ENCODE measurements around the gene NEMP2.
A peak's percentile ranks its signal among the peaks of the same experiment; 100 is the strongest.

NEMP2 gene

DNA sequence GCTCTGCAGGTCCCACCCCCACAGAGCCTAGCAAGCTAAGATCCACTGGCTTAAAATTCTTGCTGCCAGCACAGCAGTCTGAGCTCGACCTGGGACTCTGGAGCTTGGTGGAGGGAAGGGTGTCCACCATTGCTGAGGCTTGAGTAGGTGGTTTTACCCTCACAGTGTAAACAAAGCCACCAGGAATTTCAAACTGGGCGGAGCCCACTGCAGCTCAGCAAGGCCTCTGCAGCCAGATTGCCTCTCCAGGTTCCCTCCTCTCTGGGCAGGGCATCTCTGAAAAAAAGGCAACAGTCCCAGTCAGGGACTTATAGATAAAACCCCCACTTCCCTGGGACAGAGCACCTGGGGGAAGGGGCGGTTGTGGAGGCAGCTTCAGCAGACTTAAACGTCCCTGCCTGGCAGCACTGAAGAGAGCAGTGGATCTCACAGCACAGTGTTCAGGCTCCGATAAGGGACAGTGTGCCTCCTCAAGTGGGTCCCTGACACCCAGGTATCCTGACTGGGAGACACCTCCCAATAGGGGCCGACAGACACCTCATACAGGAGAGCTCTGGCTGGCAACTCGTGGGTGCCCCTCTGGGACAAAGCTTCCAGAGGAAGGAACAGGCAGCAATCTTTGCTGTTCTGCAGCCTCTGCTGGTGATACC, 20.0 kb upstream of the NEMP2 start:
- DNase-seq (ENCODE audit: low read depth in 1 of 2, low spot score in 1 of 2) = no peak

DNA sequence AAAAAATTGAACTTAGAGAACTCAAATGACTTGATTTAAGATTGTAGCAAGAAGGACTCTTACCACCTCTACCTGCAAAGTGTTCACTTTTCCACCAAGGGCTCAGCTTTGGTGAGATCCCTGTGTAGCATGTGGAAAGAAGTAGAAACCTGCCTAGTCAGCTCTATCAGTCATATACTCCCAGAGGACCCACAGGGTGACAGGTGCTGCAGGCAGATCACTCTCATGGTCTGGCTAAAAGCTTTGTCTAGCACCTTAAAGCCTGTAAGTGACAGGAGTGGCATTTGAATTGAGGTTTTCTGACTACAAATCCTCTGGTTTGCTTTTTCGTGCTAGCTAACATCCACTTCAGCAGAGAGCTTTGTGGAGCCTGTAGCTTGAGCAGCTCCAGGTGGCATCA, 18.7 kb upstream of the NEMP2 start:
- DNase-seq (ENCODE audit: low read depth in 1 of 2, low spot score in 1 of 2) = no peak

DNA sequence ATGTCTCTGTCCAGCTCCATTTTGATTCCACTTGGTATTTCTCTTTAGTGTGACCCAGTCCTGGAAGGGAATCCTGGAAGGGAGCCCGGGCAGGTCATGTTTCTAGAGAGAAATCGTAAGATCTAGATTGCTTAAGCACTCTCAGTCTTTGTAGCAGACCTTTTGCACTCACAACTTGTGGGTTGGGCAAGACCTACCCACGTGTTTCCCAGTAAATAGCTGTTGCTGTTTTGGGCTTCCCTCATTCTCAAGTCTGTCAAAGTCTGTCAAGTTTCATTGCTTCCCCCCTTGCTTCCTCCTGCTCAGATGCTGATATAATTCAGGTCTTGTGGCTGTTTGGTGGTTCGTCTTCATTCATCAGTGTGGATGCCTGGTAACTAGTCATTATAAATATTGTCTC, 17.4 kb upstream of the NEMP2 start:
- no peak for DNase-seq (ENCODE audit: low read depth in 1 of 2, low spot score in 1 of 2)

DNA sequence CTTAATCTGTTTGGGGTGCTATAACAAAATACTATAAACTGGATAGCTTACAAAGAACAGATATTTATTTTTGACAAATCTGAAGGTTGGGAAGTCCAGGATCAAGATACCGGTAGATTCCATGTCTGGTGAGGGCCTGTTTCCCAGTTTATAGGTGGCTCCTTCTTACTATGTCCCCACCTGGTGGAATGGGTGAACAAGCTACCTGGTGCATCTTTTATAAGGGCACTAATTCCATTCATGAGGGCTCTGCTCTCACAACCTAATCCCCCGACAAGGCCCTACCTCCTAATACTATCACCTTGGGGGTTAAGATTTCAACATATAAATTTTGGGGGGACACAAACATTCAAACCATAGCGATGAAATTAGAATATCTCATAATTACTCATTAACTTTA, 15.6 kb upstream of the NEMP2 start:
- no peak for DNase-seq (ENCODE audit: low read depth in 1 of 2, low spot score in 1 of 2)

DNA sequence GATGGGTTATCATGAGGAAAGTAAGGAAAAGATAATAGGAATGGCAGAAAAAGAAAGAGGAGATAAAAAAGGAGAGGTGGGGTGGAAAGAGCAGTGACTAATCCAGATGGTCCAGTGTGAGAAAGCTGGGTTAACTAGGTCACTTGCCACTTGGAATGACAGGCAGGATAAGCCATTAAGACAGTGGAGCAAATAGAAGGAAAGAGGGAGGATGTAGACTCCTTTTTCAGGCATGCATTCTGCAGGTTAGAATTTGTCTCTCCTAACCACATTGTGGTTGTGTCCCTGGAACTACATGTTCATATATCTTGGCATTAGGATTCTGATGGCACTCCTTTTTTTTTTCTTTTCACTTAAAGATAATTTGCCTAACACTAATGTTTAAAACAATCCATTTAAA, 13.4 kb upstream of the NEMP2 start:
- DNase-seq (ENCODE audit: low read depth in 1 of 2, low spot score in 1 of 2) = no peak

DNA sequence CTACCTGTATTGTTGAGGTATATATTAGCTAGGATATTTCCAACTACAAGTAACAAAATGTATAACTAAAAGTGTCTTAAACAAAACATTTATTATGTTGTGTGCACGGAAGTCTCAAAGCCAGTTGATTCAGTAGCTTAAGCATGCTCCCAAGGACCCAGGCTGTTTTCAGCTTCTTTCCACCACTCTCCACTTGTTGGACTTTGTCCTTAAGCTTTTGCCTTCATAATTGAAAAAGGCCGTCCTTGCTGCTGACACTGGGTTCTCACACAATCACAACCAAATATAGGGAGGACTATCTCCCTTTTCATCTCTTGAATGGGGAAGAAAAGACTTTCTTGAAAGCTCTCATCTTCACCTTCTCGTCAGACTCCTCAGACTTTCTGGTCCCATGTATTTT, 12.2 kb upstream of the NEMP2 start:
- DNase-seq (ENCODE audit: low read depth in 1 of 2, low spot score in 1 of 2) = no peak

DNA sequence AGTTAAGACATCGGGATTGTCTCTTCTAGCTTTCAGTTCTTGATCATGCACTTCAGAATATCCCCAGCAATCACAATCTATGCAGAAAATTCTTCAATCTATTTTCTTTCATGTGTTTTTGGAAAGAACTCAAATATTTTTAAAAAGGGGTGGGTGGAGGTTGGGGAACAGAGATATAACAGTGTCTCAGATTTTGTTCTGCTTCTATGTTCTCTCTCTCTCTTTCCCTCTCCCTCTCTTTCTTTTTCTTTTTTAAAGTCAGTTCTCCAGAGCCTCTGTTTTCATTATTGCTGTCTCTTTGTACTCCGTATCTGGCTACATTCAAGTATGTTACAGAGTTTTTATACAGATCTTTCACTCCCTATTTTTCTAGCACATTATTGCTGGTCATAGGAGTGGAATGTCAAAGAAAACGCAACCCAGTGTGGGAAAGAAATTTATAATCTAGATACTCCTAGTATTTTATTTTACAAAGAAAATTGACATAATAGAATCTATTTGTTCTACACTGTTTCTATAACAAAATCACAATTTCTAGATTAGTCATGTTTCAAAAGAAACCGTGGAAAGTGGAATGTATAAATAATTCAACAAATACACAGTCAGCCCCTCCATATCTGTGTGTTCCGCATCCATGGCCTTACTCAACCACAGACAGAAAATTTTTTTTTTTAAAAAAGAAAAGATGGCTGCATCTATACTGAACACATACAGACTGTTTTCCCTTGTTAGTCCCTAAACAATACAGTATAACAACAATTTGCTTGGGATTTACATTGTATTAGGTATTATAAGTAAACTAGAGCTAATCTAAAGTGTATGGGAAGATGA, 11.2 kb upstream of the NEMP2 start:
- no peak for DNase-seq (ENCODE audit: low read depth in 1 of 2, low spot score in 1 of 2)

DNA sequence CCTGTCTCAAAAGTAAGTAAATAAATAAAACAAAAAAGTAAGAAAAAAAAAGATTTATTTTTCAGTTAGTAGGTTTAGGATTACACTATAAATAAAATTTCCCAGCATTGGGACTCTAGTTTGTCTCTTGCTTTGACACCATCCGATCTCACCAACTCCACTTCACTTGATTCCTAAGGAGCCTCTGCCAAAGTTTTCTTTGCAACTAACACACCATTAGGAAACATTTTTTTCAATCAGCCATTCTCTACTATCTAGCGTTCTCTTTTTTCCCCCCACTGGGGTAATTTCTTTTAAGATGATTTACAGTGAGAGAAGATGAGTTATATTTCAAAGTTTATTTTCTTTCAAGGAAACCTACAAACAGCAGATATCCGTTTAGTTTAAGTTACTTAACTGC, 10.6 kb upstream of the NEMP2 start:
- DNase-seq (ENCODE audit: low read depth in 1 of 2, low spot score in 1 of 2) = no peak

DNA sequence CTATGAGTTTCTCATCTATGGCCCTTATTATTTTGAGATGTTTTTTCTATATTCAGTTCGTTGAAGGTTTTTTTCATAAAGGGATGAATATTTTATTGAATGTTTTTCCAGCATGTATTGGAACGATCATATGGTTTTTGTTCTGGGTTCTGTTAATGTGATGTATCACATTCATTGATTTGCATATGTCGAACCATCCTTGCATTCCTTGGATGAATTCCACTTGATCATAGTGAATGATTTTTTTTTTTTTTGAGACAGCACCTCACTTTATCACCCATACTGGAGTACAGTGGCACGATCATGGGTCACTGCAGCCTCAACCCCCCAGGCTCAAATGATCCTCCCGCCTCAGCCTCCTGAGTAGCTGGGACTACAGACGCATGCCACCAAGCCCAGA, 5.5 kb upstream of the NEMP2 start:
- DNase-seq (ENCODE audit: low read depth in 1 of 2, low spot score in 1 of 2) = no peak

DNA sequence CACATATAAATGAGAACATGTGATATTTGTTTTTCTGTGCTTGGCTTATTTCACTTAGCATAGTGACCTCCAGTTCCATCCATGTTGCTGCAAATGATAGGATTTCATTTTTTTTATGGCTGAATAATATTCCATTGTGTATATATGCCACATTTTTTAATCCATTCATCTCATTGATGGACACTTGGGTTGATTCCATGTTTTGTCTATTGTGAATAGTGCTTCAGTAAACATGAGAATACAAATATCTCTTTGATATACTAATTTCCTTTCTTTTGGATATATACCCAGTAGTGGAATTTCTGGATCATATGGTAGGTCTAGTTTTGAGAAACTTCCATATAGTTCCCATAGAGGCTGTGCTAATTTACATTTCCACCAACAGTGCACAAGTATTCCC, 3.7 kb upstream of the NEMP2 start:
- no peak for DNase-seq (ENCODE audit: low read depth in 1 of 2, low spot score in 1 of 2)

DNA sequence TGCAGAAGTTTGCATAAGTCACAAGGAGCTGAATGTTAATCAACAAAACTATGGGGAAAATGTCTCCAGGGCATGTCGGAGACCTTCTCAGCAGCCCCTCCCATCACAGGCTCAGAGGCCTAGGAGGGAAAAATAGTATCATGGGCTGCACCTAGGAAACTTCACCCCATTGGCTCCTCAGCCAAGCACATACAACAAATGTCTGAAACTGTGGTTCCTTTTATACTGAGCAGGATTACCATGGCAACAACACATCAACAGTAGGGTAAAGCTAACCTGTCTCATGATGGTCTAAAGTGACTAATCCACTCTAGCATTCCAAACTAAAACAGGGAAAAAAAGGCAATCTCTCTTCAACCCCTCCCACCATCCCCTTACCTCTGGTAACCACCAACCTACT, 3.2 kb upstream of the NEMP2 start:
- DNase-seq (ENCODE audit: low read depth in 1 of 2, low spot score in 1 of 2) = no peak

DNA sequence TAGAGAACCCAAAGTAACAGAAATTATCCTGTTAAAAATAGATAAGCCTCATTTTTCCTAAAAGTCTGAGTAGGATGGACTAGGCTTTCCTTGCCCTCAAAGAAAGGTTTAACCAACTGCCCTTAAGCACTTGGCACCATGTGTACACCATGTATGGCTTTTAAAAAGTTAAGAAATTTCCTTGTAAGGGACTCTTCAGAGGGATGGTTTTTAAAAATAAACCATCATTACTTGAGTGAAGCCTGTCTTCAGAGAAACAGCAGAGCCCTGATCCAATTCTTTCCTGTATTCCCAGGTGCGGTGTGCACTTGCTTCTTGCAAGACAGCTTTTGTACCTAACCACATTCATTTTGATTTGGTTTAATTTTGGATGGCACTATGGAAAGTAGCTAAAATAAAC, 1.1 kb upstream of the NEMP2 start:
- DNase-seq (ENCODE audit: low read depth in 1 of 2, low spot score in 1 of 2) = no peak

DNA sequence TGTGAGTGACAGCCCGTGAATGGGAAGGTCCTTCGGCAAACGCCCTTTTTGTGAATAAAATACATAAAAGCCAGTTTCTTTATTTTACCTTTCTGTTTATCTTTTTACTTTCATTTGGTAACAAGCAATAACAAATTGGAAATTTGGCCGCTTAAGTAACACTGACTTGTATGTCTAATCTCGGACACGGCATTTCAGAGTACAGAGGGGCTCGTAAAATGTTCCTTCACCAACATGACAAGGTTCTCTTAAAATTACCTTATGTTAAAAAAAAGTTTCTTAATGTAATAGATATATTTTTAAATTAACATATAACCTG, 558 bp upstream of the NEMP2 start:
- DNase-seq (ENCODE audit: low read depth in 1 of 2, low spot score in 1 of 2) = no peak

DNA sequence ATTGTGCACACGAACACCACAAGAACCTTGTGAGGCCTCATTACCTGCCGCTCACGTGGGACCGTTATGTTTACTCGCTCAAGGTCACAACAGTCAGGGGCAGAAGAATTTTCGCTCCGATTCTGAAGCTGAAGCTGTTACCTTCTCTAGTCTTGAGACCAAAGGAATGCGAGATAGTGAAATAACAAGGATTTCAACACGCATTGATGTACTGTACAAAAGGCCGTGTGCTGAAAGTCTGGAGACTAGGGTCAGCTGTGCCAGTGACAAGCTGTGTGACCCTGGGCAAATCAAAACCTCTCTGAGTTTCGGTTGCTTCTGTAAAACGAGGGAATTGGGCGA, 583 bp downstream of the NEMP2 start:
- DNase-seq (ENCODE audit: low read depth in 1 of 2, low spot score in 1 of 2) = peak; percentile 15 to 23

DNA sequence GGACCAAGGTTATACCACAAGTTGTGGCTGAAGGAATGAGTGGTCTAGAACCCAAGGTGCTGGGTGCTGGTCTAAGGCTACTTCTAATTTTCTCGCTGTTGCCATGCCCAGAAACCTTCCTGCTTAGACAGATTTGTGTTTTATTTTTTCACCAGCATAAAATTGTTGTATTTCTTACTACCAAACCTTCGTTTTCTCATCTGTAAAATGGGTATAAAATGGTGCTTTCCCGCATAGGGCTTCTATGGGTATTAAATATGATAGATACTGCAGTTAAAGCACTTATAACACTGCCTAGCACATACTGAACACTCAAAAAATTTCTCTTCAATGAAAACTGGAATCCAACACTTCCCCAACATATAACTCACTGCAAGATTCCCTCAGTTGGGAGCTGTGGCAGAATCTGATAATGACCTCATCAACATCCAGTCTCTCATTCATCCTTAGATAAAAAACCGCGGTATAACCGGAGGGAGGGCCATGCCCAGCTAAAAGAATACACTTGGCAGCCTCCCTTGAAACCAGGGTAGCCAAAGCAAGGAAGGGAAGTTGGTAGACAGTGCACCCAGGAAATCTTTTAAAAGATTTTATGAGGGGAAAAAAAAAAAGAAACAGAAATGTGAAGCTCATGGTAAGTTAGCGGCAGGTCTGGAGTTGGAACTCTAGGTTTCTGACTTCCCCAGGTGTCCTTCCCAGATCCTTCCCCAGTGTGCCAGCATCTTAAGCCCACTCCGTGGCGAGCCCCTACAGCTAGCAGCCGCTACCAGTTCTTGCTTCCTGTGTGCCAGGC, 1.2 kb downstream of the NEMP2 start:
- no peak for DNase-seq (ENCODE audit: low read depth in 1 of 2, low spot score in 1 of 2)

DNA sequence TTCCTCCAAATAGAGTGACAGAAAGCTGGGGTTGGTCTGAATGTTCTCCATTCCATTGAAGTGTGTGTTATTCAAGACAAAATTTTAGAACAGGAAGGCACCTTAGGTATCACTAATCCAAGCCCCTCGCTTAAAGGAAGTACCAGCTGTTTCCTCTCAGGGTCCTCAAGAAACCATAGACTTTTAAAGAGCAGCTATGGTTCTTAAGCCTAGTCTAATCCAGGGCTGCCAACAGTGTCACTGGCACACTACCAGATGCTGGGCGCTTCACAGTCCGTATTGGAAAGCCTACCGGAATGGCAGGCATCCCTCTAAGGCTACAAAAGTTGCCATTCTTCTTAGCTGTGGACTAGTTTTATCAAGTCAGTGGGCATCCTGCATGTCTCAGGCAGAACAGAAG, 1.9 kb downstream of the NEMP2 start:
- no peak for DNase-seq (ENCODE audit: low read depth in 1 of 2, low spot score in 1 of 2)

DNA sequence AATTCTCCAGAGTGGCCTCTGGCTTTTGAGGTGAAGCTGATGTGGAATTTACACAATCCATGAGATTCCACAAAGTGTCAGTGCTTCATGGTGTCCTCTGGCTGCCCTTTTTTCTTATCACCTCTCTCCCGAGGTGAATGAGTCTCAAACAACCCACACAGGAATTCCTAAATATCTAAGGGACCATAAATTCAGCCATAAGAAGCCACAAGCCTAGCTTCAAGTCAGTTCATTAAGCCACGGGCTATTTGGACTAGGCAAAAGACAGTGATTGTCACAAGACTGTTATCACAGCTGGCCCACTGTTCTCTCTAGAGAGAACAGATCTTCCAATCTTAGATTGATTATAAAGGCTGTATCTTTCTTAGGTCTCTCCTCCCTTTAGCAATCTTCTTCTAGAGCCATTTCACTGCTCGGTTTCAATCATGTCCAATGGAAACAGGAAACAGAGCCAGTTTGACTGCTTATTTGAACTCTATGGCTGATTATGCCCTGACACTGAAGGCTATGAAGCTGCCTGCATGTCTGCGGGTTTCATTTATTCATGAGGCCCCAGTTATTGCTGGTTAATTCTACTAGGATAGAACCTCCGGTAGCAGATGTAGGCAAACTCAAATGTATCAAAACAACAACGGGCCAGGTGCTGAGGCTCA, 4.1 kb downstream of the NEMP2 start:
- no peak for DNase-seq (ENCODE audit: low read depth in 1 of 2, low spot score in 1 of 2)

DNA sequence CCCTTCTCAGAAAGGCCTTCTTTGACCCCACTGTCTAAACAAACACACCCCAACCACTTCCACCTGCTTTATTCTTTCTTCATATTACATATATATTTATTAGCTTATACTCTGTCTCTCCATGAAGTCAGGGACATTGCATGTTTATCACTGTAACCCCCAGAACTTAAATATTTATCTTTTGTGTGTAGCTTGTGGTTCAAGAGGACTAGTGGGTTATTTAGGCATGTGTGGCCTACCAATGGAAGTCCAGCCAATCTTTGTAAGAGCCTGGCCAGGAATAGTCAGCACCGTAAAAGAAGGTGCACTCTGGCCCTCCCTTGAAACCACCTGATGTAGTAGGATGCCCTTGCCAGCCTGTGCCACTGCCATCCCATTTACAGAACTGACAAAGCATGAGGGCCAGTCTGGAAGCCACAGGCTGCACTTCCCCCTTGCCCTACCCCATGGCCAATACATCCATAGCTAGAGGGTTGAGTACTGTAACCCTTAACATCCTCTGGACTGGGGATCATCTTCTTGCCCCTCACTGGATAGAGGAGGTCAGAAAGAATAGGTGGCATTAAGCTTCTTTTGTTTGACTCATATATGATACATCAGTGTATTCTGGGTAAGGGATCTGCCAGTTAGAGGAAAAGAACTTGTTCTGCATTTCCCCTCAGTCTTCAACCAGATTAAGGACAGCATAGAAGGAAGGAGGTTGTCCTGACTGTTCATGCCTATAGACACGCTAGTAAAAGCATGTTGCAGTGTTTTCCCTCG, 4.9 kb downstream of the NEMP2 start:
- no peak for DNase-seq (ENCODE audit: low read depth in 1 of 2, low spot score in 1 of 2)

DNA sequence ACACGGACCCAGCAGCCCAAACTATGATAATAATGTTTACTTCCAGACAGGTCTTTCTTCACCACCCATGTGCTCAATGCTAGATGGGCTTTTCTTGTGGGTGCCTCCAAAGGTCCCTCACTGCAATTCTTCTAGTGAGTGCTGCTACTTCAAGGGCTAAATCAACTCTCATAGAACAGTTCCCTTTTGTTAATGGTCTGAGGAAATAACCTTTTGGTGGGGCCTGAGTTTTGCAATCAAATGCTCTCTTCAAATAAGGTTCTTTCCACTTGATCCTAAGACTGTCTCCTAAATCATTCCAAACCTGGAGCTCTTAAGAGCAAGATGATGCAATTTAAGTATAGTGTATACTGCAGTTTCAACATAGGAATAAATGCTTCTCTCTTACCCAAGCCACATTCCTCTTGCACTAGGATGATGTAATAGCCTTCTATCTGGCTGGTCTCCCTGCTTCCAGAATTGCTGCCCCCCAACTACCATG, 6.0 kb downstream of the NEMP2 start:
- DNase-seq (ENCODE audit: low read depth in 1 of 2, low spot score in 1 of 2) = no peak

DNA sequence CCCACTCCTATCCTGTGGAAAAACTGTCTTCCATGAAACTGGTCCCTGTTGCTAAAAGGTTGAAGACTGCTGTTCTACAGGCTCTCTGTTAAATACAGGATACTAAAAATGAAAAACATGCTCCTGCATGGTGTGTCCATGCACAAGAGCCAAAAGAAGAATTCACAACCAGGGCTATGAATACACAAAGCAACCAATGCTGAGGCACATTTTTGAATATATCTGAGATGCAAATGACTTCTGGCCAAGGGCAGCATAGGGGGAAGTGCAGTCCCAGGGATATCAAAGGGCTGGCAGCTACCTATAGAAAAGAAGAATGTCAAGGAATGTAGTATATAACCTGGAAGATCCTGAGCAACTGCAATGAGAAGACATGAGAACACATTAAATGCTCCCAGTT, 6.6 kb downstream of the NEMP2 start:
- DNase-seq (ENCODE audit: low read depth in 1 of 2, low spot score in 1 of 2) = no peak

DNA sequence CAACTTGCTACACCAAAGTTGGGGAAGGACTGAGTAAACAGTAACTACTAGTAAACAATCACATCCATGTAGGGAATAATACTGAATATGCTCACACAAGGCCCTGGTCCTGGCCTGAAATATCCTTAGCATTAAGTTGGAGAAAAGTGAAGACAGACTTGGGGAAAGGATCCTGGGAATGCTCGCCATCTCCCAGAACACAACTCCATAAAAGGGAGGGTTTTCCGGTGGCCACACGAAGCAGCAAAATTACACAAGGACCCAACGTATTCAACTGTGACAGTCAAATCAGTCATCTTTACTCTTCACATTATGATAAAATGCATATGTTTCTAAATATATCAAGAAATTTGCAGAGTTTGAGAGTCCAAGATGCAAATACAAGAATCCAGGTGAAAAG, 7.3 kb downstream of the NEMP2 start:
- no peak for DNase-seq (ENCODE audit: low read depth in 1 of 2, low spot score in 1 of 2)
